Measurements from ENCODE around the gene TMEM184A.

The TMEM184A gene

DNA sequence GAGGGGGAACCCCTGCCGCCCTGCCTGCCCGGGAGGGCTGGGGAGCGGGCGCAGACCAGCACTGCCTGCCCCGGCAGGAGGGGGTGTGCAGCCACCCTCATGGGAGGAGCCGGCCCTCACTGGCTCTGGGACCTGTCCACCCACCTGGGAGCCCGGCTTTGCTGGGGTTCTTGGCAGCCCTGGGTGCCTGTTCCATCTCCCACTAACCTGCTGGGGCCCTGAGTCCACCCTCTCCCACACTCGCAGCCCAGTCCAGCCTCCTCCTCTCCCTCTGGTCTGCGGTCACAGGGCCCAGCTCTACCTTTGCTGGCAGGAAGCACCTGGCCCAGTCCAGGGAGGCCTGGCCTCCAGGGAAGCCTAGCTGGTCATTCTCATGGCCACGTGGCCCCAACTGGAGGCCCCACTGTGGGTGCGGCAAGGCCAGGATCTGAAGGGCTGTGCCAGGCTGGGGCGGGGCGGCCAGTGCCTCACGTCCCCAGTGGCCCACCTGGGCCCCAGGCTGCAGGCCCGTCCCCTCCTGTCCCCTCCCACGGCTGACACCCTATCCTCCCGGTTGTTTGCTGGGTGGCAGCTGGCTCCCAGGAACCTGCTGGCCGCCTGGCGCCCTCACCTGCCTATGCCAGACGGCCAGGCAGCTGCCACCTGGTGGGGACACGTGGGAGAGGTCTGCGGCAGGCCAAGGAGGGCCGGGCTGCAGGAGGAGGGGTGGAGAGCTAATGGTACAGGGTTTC is at the start of gene TMEM184A:
Gene TMEM184A (minus strand): TSS at position 393 of the 731 bp plus-strand sequence. CDS start 721 bp downstream, outside the sequence.
- Histone ChIP-seq H3K27ac (no peak within 1 kb of the TSS), H3K4me3 (peak within 1 kb of the TSS; percentile 42)
- TF ChIP-seq, protein P1, sequence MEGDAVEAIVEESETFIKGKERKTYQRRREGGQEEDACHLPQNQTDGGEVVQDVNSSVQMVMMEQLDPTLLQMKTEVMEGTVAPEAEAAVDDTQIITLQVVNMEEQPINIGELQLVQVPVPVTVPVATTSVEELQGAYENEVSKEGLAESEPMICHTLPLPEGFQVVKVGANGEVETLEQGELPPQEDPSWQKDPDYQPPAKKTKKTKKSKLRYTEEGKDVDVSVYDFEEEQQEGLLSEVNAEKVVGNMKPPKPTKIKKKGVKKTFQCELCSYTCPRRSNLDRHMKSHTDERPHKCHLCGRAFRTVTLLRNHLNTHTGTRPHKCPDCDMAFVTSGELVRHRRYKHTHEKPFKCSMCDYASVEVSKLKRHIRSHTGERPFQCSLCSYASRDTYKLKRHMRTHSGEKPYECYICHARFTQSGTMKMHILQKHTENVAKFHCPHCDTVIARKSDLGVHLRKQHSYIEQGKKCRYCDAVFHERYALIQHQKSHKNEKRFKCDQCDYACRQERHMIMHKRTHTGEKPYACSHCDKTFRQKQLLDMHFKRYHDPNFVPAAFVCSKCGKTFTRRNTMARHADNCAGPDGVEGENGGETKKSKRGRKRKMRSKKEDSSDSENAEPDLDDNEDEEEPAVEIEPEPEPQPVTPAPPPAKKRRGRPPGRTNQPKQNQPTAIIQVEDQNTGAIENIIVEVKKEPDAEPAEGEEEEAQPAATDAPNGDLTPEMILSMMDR (IDR thresholded peaks at IDR 0.05): no peak

DNA sequence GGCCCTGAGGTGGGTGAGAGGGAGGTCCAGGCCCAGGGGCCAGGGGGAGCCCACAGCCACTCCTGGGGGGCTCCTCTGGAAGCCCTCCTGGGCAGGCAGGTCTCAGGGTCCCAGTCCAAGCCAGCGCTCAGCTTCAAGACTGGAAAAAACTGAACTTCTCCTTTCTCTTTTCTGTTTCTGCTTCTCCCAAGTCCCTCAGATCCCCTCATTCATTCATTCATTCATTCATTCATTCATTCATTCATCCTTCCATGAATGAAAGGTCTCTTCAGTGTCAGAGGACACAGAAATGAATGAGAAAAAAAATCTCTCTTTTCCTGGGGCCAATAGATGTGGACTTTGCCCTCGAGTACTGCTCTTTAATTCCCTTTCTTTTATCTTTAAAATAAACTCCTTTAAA is 48.4 kb upstream of the TMEM184A start:
- Histone ChIP-seq H3K27ac (no peak overlapping the region), H3K4me3 (no peak overlapping the region)
- TF ChIP-seq, protein P1 (IDR thresholded peaks at IDR 0.05): no peak
- no peak for DNase-seq (ENCODE audit: low spot score)

More for the DNA sequence above, at the start of gene TMEM184A:
- peak; percentile 71 for DNase-seq (ENCODE audit: low spot score)

DNA sequence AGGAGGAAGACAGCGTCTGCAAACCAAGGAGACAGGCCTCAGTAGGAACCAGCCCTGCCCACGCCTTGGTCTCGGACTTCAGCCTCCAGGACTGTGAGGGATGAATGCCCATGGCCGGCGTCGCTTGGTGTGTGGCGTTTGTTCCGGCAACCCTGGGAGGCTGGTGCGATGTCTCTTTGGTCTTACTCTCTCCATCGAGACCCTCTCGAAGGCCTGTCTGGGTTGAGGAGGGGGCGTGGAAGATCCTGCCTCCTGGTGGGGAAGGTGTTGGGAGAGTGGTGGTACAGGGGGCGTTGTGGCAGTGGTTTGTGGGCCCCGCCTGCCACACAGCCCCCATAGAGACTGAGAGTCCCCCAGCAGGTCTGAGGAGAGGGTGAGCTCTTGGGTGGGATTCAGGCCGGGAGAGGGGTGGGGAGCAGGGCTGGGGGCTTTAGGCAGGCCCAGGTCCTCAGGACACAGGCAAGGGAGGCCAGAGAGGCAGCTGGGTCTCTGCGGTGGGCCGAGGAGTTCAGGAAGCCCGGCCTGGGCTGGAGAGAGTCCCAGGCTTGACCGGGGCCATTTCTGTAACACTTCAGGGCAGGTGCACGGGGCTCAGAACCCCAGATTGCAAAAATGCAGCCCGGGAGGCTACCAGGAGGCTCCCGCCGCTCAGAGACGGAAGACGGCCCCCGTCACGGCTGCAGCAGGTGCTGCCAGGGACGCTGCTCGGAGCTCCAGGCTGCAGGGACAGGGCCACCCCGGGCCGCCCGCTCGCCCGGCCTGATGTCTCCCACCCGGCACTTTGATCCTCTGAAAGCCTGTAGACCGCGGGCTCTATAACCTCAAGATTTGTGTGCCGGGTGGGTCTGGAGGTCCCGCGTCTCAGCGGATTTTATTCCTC is 47.6 kb upstream of the TMEM184A start:
- Histone ChIP-seq H3K27ac (no peak overlapping the region), H3K4me3 (no peak overlapping the region)
- TF ChIP-seq, protein P1 (IDR thresholded peaks at IDR 0.05): no peak
- DNase-seq (ENCODE audit: low spot score): no peak

DNA sequence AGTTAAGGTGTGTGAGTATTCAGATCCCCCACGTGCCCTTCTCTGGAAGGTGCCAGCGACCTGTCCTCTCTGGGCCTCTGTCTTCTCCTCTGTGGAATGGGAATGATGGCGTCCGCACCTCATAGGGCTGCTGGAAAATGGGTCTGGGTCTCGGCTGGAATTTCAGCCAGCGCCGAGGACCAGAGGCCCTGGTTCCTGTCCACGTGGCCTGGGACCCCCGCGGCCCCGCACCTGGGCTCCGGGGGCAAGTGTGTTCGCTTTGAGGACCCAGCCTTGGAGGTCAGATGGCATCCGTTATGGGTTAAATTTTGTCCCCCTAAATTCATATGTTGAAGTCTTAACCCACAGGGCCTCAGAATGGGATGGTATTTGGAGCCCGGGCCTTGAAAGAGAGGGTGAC is 46.4 kb upstream of the TMEM184A start:
- no peak overlapping the region for H3K27ac ChIP-seq
- no peak for DNase-seq (ENCODE audit: low spot score)
- no peak overlapping the region for H3K4me3 ChIP-seq
- TF ChIP-seq, protein P1 (IDR thresholded peaks at IDR 0.05): no peak

DNA sequence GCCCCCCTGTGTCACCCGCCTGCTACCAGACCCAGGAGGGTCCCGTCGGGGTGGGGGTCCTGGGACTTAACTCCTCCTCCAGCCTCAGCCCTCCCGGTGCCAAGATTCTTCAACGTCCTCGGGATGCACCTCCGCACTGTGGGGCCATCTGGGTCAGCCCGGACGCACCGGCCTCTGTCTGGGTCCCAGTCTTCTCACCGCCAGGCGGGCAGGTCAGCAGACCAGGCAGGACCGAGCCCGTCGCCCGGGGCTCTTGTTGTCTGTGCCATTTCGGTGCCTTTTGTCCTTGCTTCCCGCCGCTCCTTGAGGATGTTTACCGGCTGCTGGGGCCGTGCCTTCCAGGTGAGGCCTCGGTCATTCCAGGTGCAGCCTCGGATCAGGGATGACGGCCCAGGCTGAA is 46.0 kb upstream of the TMEM184A start:
- TF ChIP-seq, protein P1 (IDR thresholded peaks at IDR 0.05): no peak
- DNase-seq (ENCODE audit: low spot score): no peak
- Histone ChIP-seq H3K4me3 (no peak overlapping the region), H3K27ac (no peak overlapping the region)

DNA sequence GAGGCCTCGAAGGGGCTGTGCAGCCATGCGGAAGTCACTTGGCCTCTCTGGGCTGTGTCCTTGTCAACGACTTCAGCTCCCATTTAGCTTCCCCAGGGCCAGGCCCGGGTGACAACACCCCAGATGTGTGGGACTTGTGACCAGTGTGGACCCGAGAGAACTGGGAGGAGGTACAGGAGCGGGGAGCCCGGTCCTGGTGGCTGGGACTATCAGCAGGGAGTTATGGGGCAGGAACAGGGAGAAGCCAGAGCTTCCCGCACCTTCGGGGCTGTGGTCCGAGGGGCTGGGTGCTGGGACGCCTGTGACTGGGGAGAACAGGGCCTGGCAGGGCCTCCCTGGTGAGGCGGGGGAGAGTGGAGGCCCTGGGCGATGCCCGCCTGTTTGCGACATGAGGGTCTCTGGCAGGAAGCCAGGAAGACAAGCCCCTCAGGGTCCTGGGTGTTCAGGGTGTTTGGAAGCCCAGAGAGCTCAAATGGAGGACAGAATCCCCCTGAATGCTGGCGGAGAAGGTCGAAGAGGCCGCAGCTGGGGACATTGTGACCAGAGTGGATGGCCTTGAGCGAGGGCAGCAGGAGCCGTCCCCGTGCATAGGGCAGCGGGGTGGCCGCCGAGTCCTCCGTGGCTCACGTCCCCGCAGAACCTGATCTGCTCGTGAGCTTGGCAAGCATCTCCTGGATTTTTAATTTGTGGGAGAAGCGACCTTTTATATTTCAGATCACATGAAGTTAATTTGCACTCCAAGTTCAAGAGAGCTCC is 43.8 kb upstream of the TMEM184A start:
- Histone ChIP-seq H3K4me3 (no peak overlapping the region), H3K27ac (no peak overlapping the region)
- DNase-seq (ENCODE audit: low spot score): no peak
- TF ChIP-seq, protein P1 (IDR thresholded peaks at IDR 0.05): no peak
